Heart right ventricle (tissue), 16 donors: Measurements from ENCODE around the gene APCDD1. TPM values are rescaled to one million over a fixed set of nuclear protein-coding genes. Genes with fewer than 3 reads are reported as not detected.

Experiments
- ATAC-seq, 8 donors: fragments of 200-7000 bp; cut with Tn5 transposase; one replicate each; pipeline ENCODE4 v1.9.1; 2020; ENCODE audit warnings: mild to moderate bottlenecking in 8 of 8, moderate library complexity in 8 of 8, moderate number of reproducible peaks in 1 of 8
- DNase-seq, 2 donors: peaks; one replicate each; pipeline ENCODE4 v3.0.0-alpha.2; 2020
- H3K27ac ChIP-seq, 10 donors: fragments of 200-600 bp; sonication (generic) in 2 of 10; one replicate each; pipeline versions ENCODE4 v1.5.0 to v1.8.0; 2020 to 2022; ENCODE audit warnings: mild to moderate bottlenecking in 3 of 10
- H3K27me3 ChIP-seq, 7 donors: fragments of 200-600 bp; one replicate each; pipeline ENCODE4 v1.8.0; 2021 to 2022; ENCODE audit warnings: mild to moderate bottlenecking in 2 of 7
- H3K36me3 ChIP-seq, 9 donors: fragments of 200-600 bp; sonication (generic) in 1 of 9; one replicate each; pipeline versions ENCODE4 v1.5.0 to v1.8.0; 2020 to 2022; ENCODE audit warnings: mild to moderate bottlenecking in 2 of 9
- H3K4me1 ChIP-seq, 9 donors: fragments of 200-600 bp; sonication (generic) in 1 of 9; one replicate each; pipeline versions ENCODE4 v1.5.0 to v1.8.0; 2020 to 2022; ENCODE audit warnings: mild to moderate bottlenecking in 4 of 9
- H3K4me3 ChIP-seq, 10 donors: fragments of 200-600 bp; sonication (generic) in 2 of 10; one replicate each; pipeline versions ENCODE4 v1.5.0 to v1.8.0; 2020 to 2022; ENCODE audit warnings: mild to moderate bottlenecking in 7 of 10, moderate library complexity in 2 of 10
- H3K9me3 ChIP-seq, 11 donors: fragments of 200-600 bp in 10 of 11; sonication (generic) in 2 of 11; one replicate each; pipeline versions ENCODE4 v1.5.0 to v1.8.0; 2013 to 2022; ENCODE audit warnings: mild to moderate bottlenecking in 2 of 11, control low read depth in 1 of 11, moderate library complexity in 1 of 11
- CTCF ChIP-seq, 9 donors: fragments of 200-600 bp; sonication (generic) in 2 of 9; IDR thresholded peaks; one replicate each; pipeline versions ENCODE4 v1.5.0 to v1.8.0; 2021 to 2022; ENCODE audit warnings: antibody characterized with exemption in 9 of 9, mild to moderate bottlenecking in 5 of 9, moderate library complexity in 1 of 9
- WGBS, 2 donors: extraction: QIAGEN DNeasy Blood & Tissue Kit; methylation state at CpG; one replicate each; pipeline ENCODE4 v1.1.7; 2013; ENCODE audit warnings: inconsistent platforms in 1 of 2; 5-methylcytosine and 5-hydroxymethylcytosine counted together
- intact Hi-C, 10 donors: fragments of 100-400 bp; cut with DNase I; formaldehyde crosslinking; loops; one replicate each; pipeline versions ENCODE4 v1.11.1 to v1.14.2; 2022
- polyA plus RNA-seq, 2 donors: library from polyadenylated mRNA; stranded (reverse); fragments of 200-250 nt; gene quantifications; one replicate each; pipeline ENCODE4 v1.2.3, GENCODE V29; 2013
- total RNA-seq, 10 donors: library from RNA; stranded (reverse); fragmentation: NEBNext Ultra II Directional in 3 of 10; extraction: Animal tissue kit (Norgen Biotek cat#: 25700) in 3 of 10; gene quantifications; one replicate each; pipeline versions ENCODE4 v1.2.1 to v1.2.4, GENCODE V29; 2021 to 2023
- donor health status: Arrhythmogenic right ventricular cardiomyopathy.
- donor health status: ischemic (EF 13 %, LVEDD 7.1; RV severe dilation, severe dysfunction).
- donor health status: healthy with polysubstance abuse.
- donor health status: DM: no; HTN: yes; CAD: no.
- donor health status: DM: no; HTN: no; CAD: no.
- donor health status: ischemic (EF 25% LVEDD 6.9; RV normal size, moderate dysfunction).
- donor health status: ischemic (EF 25% LVEDD 5.7; RV mildly dilated, moderate dysfunction).
- donor health status: healthy.
- donor health status: DM: yes; HTN: yes; CAD: no.
- donor health status: Ischemic cardiomyopathy.
- donor health status: ischemic (EF 35%, LVEDD 5.7; RV mildly dilated, moderate dysfunction).
- donor health status: nonischemic (EF 11% LVEDD 7.7; RV severe dilation, severe dysfunction).
- donor health status: DM: yes; HTN: yes; CAD: no.
- donor health status: PGD.
- donor health status: ischemic (EF 29% LVEDD 5.4; RV normal size, mild dysfunction).
- donor health status: nonischemic (EF 23%, LVEDD 6.1; RV moderate dilation, normal function).

Gene APCDD1
- total and polyA plus RNA-seq, 12 donors = 10.2 to 40.4 (median 18.3) TPM

- Histone ChIP-seq H3K4me1 (peaks cover 0 to 7% (median 5%) of the 10 kb centered on the region in 9 donors), H3K27me3 (no peaks in the 10 kb centered on the region), H3K36me3 (no peaks in the 10 kb centered on the region), H3K4me3 (no peak overlapping the region), H3K9me3 (peaks cover 0 to 12% (median 0%) of the 10 kb centered on the region in 11 donors), H3K27ac (no peak overlapping the region)
- ATAC-seq = peak in 2 of 8 donors; percentile 12 to 19
- TF ChIP-seq CTCF (IDR thresholded peaks at IDR 0.05) = no peak
- no peak for DNase-seq
- intact Hi-C loops = no loop called here
Measured at GRCh38 chr18:10417664-10418063, 36.8 kb upstream of the APCDD1 start.

GRCh38 chr18:10418836-10419235, 35.6 kb upstream of the APCDD1 start:
- Histone ChIP-seq H3K27ac (no peak overlapping the region), H3K9me3 (peaks cover 0 to 12% (median 0%) of the 10 kb centered on the region in 11 donors), H3K4me1 (peaks cover 0 to 15% (median 10%) of the 10 kb centered on the region in 9 donors), H3K27me3 (no peaks in the 10 kb centered on the region), H3K36me3 (no peaks in the 10 kb centered on the region), H3K4me3 (no peak overlapping the region)
- TF ChIP-seq CTCF (IDR thresholded peaks at IDR 0.05) = no peak
- ATAC-seq (no peak), DNase-seq (no peak)
- intact Hi-C loops = no loop called here

- Histone ChIP-seq H3K4me1 (peaks cover 0 to 17% (median 11%) of the 10 kb centered on the region in 9 donors), H3K27ac (no peak overlapping the region), H3K4me3 (no peak overlapping the region), H3K9me3 (peaks cover 0 to 12% (median 0%) of the 10 kb centered on the region in 11 donors), H3K36me3 (no peaks in the 10 kb centered on the region), H3K27me3 (no peaks in the 10 kb centered on the region)
- intact Hi-C loops = no loop called here
- no peak for DNase-seq
- no peak for TF ChIP-seq CTCF (IDR thresholded peaks at IDR 0.05)
- 86 to 91% methylated on average over 5 of the region's 5 CpGs for WGBS, 2 donors
- no peak for ATAC-seq
Measured at GRCh38 chr18:10419420-10420103, 34.9 kb upstream of the APCDD1 start.

GRCh38 chr18:10420561-10421352, 33.7 kb upstream of the APCDD1 start:
- H3K4me1 ChIP-seq = peaks cover 0 to 17% (median 11%) of the 10 kb centered on the region in 9 donors
- no peaks in the 10 kb centered on the region for H3K36me3 ChIP-seq
- peak in 2 of 8 donors; percentile 25 to 32 for ATAC-seq
- no peak overlapping the region for H3K27ac ChIP-seq
- no peak for TF ChIP-seq CTCF (IDR thresholded peaks at IDR 0.05)
- DNase-seq = no peak
- WGBS, 2 donors = 84 to 86% methylated on average over 5 of the region's 5 CpGs
- H3K9me3 ChIP-seq = peaks cover 0 to 12% (median 0%) of the 10 kb centered on the region in 11 donors
- no peaks in the 10 kb centered on the region for H3K27me3 ChIP-seq
- intact Hi-C loops = no loop called here
- H3K4me3 ChIP-seq = no peak overlapping the region
